ENCODE data around the gene SFRP2. TPM values are rescaled to one million over a fixed set of nuclear protein-coding genes. Genes with fewer than 3 reads are reported as not detected.

Gene SFRP2
- total and polyA plus RNA-seq, 10 of the 15 experiments (the other 5 are each of a cell fraction or from before 2014, with no cell fraction given), result 0.11 to 0.33 (median 0.16) TPM; not detected in 7

- Histone ChIP-seq H4K20me1 (ENCODE audit: control insufficient read depth, insufficient read depth) (no peaks in the 10 kb centered on the region), H3K9me3 (replicated peaks; ENCODE audit: control insufficient read depth, insufficient read depth, low read length) (no peaks in the 10 kb centered on the region), H3K4me1 (ENCODE audit: control insufficient read depth, insufficient read depth, low read length) (no peaks in the 10 kb centered on the region), H3K36me3 (ENCODE audit: control insufficient read depth in 2 of 2, insufficient read depth in 2 of 2, low read length in 1 of 2) (no peaks in the 10 kb centered on the region), H3K27ac (ENCODE audit: control insufficient read depth, insufficient read depth) (no peak overlapping the region), H2AFZ (ENCODE audit: control insufficient read depth, low read depth, low read length) (no peak overlapping the region), H3K79me2 (ENCODE audit: control insufficient read depth, insufficient read depth, low read length) (no peaks in the 10 kb centered on the region), H3K4me2 (ENCODE audit: control insufficient read depth, insufficient read depth) (no peak overlapping the region), H3K27me3 (replicated peaks in 1 of 2; ENCODE audit: control insufficient read depth in 2 of 2, insufficient read depth in 2 of 2, low read length in 1 of 2) (no peaks in the 10 kb centered on the region), H3K9ac (ENCODE audit: control insufficient read depth, insufficient read depth, low read length) (no peak overlapping the region), H3K4me3 (no peak overlapping the region)
- CTCF ChIA-PET, result no interaction called here
- TF ChIP-seq, protein P1, sequence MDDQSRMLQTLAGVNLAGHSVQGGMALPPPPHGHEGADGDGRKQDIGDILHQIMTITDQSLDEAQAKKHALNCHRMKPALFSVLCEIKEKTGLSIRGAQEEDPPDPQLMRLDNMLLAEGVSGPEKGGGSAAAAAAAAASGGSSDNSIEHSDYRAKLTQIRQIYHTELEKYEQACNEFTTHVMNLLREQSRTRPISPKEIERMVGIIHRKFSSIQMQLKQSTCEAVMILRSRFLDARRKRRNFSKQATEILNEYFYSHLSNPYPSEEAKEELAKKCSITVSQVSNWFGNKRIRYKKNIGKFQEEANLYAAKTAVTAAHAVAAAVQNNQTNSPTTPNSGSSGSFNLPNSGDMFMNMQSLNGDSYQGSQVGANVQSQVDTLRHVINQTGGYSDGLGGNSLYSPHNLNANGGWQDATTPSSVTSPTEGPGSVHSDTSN (IDR thresholded peaks at IDR 0.05; ENCODE audit: insufficient replicate concordance, low read depth, low read length), result no peak
- no peak for TF ChIP-seq PAX5 (IDR thresholded peaks at IDR 0.05; ENCODE audit: borderline replicate concordance, low read depth, low read length)
- TF ChIP-seq KDM1A (IDR thresholded peaks at IDR 0.05; ENCODE audit: borderline replicate concordance), result no peak
- no peak for TF ChIP-seq ATF7 (IDR thresholded peaks at IDR 0.05; ENCODE audit: low read depth)
- no peak for TF ChIP-seq MLLT1 (IDR thresholded peaks at IDR 0.05)
- TF ChIP-seq IKZF1 (conservative IDR thresholded peaks at IDR 0.05), result no peak
- TF ChIP-seq MEF2A (IDR thresholded peaks at IDR 0.05; ENCODE audit: insufficient read depth, low read depth, low read length), result no peak
- TF ChIP-seq NR2C1 (IDR thresholded peaks at IDR 0.05), result no peak
- no peak for TF ChIP-seq NBN (IDR thresholded peaks at IDR 0.05)
- no peak for TF ChIP-seq PML (IDR thresholded peaks at IDR 0.05; ENCODE audit: low read length)
- no peak for TF ChIP-seq POLR2A (IDR thresholded peaks at IDR 0.05; ENCODE audit: low read depth, low read length)
- no peak for TF ChIP-seq SUZ12 (IDR thresholded peaks at IDR 0.05; ENCODE audit: unreplicated experiment)
- TF ChIP-seq HSF1 (IDR thresholded peaks at IDR 0.05; ENCODE audit: low read depth, low read length), result no peak
- SMC1A ChIA-PET (ENCODE audit: uncharacterized antibody, unreplicated experiment), result no interaction called here
- intact Hi-C loops (cut with micrococcal nuclease; ENCODE audit: unreplicated experiment), result no loop called here
- POLR2A ChIA-PET, result no interaction called here
- FAIRE-seq (no peak), DNase-seq (ENCODE audit: low read depth, low spot score) (no peak), ATAC-seq (no peak)
- RAD21 ChIA-PET (ENCODE audit: unreplicated experiment), result no interaction called here
- WGBS (ENCODE audit: insufficient coverage, insufficient replicate concordance, low lambda C conversion rate, missing lambda C conversion rate), result 23% methylated on average over 1 of the region's 1 CpG
- no TSS peak for BruUV-seq (replicated peaks)
- in situ Hi-C loops (cut with MboI), result no loop called here
Observed at GRCh38 chr4:153831245-153831644, 42.4 kb upstream of the SFRP2 start.
